Activated naive CD8-positive, alpha-beta T cell (primary cell): ENCODE measurements around the gene SGPP1.
"Not testable (repeated sequence)": the region's sequence is repeated elsewhere in the genome, so short reads cannot be mapped to it uniquely, and the experiment has no call there.

Experiments used
- H3K27ac Mint-ChIP-seq: one replicate; pipeline ENCODE4 v1.8.0; 2021; ENCODE audit warnings: mixed read lengths
- H3K27me3 Mint-ChIP-seq: one replicate; pipeline ENCODE4 v1.8.0; 2021; ENCODE audit warnings: mixed read lengths
- H3K36me3 Mint-ChIP-seq: one replicate; pipeline ENCODE4 v1.8.0; 2021; ENCODE audit warnings: mixed read lengths
- H3K4me1 Mint-ChIP-seq: one replicate; pipeline ENCODE4 v1.8.0; 2021; ENCODE audit warnings: low read depth, mixed read lengths
- H3K4me3 Mint-ChIP-seq: one replicate; pipeline ENCODE4 v1.8.0; 2021; ENCODE audit warnings: mild to moderate bottlenecking, mixed read lengths
- H3K9me3 Mint-ChIP-seq: one replicate; pipeline ENCODE4 v1.8.0; 2021; ENCODE audit warnings: low read depth, mixed read lengths

The SGPP1 gene

DNA sequence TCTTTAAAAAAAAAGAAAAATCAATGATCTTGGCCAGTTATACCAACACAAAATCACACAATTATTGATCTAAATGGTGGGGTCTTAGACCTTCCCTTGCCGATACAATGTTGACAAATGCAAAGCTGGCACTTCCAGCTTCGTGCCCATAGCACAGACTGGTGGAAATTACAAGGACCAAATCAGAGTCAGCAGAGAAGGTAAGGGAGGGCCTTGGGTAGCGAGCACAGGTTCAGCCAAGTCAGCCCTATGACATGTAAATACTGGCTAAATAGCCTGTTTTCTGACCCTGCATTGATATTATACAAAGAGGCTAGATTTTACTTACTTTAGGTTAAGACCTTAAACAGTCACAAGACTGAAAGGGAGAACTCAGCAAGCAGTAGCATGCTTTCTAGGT, 55.9 kb downstream of the SGPP1 start:
- Mint-ChIP-seq H3K4me1 (no peaks in the 10 kb centered on the region), H3K36me3 (peaks cover 2% of the 10 kb centered on the region), H3K27ac (no peak overlapping the region), H3K27me3 (no peaks in the 10 kb centered on the region), H3K4me3 (no peak overlapping the region), H3K9me3 (no peaks in the 10 kb centered on the region)

DNA sequence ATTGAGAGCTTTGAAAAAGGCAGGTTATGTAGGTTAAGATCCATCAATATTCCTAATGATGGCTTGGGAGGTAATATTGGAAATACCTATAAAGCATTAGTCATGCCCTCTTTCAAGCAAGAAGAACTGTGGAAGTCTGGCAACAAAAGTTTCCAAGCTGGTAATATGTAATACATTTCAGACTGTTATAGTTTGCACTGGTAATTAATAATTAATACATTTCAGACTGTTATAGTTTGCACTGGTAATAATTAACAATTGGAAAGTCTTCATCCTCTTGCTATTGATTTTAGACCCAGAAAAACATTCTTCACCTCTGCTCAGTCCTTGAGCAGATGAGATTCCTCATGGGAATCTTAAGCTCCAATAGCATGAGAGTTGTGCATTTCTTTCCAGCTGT, 57.2 kb downstream of the SGPP1 start:
- no peaks in the 10 kb centered on the region for H3K9me3 Mint-ChIP-seq
- H3K27me3 Mint-ChIP-seq: no peaks in the 10 kb centered on the region
- H3K4me3 Mint-ChIP-seq: no peak overlapping the region
- H3K4me1 Mint-ChIP-seq: no peaks in the 10 kb centered on the region
- H3K36me3 Mint-ChIP-seq: peaks cover 2% of the 10 kb centered on the region
- no peak overlapping the region for H3K27ac Mint-ChIP-seq

DNA sequence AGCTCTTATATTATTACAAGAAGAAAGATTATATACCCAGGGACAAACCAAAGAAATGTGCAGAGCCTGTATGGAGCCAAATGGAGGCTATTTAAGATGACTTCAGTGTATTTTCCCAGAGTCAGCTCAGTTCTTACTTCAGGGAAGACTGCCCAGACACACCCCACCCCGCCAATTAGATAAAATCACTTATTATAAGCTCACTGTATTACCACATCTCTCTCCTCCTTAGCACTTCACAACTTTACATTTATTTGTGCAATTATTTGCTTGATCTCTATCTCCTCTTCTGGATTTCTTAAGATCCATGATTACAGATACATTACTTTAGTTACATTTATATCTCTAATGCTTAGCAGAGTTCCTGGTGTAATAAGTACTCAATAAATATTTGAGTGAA, 61.5 kb downstream of the SGPP1 start:
- no peaks in the 10 kb centered on the region for H3K36me3 Mint-ChIP-seq
- H3K4me1 Mint-ChIP-seq: no peaks in the 10 kb centered on the region
- H3K27ac Mint-ChIP-seq: no peak overlapping the region
- no peak overlapping the region for H3K4me3 Mint-ChIP-seq
- no peaks in the 10 kb centered on the region for H3K27me3 Mint-ChIP-seq
- no peaks in the 10 kb centered on the region for H3K9me3 Mint-ChIP-seq

DNA sequence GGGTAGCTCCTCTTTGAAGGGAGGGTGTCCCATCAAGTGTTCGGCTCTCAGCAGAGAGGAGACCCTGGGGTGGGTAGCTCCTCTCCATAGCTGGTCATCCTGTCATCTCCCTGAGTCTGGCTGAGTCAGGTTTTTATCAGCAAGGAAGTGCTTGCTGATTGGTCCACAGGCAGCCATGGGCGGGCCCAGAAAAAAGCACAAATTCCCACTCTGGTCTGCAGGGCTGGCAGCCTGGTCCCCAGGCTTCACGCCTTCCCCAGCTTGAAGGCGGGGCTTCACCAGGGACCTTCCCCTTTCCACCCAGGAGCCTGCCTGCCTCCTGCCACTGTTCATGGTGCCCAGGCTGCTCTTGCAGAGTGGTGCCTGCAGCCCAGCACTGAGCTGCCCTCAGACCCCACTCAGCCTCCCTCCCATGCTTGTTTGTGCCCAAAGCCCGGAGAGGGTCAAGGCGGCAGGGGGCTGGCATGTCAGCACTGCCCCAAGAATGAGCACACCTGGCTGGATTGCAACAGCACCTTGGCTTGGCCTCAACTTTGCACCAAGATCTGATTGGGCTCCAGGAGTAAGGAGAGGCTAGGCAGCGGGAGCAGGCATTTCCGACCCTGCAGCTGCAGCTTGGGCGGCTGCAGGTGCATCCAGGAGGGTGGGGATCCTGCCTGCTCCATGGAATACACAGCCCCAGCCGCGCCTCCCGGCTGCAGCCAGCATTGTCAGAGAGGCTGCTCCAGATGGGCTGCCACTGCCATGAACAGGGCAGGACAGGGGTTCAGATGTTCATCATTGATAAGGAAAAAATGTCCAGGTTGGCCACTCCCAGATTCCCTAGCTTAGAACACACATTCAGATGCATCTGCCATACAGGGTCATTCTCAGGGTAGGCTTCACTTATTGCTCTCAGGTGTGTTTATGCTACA, 64.2 kb downstream of the SGPP1 start:
- Mint-ChIP-seq H3K36me3 (peaks cover 3% of the 10 kb centered on the region), H3K27me3 (no peaks in the 10 kb centered on the region), H3K4me1 (peaks cover 2% of the 10 kb centered on the region), H3K27ac (no peak overlapping the region), H3K4me3 (no peak overlapping the region), H3K9me3 (no peaks in the 10 kb centered on the region)

DNA sequence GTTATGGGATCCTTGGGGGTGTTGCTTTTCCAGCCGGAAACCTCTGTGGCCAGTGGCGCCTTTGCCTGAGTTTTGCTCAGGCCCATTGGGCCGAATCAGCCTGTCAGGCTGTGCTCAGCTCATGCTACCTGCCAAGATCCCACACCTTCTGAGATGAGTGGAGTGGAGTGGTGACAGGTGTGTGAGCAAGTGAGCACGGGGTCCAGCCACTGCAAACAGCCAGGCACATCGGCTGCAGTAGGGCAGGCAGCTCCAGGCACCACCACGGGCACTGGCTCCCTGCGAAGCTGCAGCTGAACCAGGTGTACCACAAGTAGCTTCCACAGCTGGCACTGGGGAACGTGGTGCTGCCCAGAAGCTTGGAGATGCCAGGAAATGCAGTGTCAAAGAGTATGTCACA, 65.1 kb downstream of the SGPP1 start:
- Mint-ChIP-seq H3K27me3 (no peaks in the 10 kb centered on the region), H3K4me1 (peaks cover 2% of the 10 kb centered on the region), H3K9me3 (no peaks in the 10 kb centered on the region), H3K36me3 (peaks cover 3% of the 10 kb centered on the region), H3K4me3 (no peak overlapping the region), H3K27ac (no peak overlapping the region)

DNA sequence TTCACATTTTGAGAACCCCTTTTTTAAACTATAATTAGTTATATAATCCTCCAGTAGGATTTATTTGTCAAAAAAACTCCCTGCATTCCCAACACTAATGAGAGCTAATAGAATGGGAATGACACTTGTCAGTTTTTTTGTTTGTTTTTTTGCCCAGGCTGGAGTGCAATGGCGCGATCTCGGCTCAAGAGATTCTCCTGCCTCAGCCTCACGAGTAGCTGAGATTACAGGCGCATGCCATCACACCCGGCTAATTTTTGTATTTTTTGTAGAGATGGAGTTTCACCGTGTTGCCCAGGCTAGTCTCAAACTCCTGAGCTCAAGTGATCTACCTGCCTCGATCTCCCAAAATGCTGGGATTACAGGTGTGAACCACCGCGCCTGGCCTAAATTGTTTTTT, 66.0 kb downstream of the SGPP1 start:
- not testable (repeated sequence) for H3K27ac Mint-ChIP-seq, H3K36me3 Mint-ChIP-seq, H3K4me1 Mint-ChIP-seq, H3K27me3 Mint-ChIP-seq, H3K9me3 Mint-ChIP-seq, H3K4me3 Mint-ChIP-seq

DNA sequence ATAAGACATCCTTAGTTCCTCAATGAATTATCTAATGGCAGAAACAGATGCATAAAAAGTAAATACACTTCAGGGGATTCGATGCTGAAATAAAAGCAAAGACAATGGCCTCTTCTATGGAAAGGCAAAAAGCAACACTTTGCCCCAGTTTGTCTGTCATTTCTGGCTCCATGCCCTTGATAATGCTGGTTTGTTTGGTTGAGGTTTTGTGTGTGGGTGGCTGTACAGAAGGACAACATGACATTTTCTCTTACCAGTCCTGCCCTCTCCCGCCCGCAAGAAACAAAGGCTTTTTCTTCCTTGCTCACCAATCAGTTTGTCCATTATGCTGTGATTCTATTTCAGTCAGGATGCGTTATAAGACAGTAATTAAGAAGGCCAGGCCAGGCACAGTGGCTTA, 68.1 kb downstream of the SGPP1 start:
- no peaks in the 10 kb centered on the region for H3K27me3 Mint-ChIP-seq
- H3K27ac Mint-ChIP-seq: no peak overlapping the region
- H3K36me3 Mint-ChIP-seq: peaks cover 11% of the 10 kb centered on the region
- H3K4me1 Mint-ChIP-seq: peaks cover 2% of the 10 kb centered on the region
- H3K4me3 Mint-ChIP-seq: no peak overlapping the region
- H3K9me3 Mint-ChIP-seq: no peaks in the 10 kb centered on the region

DNA sequence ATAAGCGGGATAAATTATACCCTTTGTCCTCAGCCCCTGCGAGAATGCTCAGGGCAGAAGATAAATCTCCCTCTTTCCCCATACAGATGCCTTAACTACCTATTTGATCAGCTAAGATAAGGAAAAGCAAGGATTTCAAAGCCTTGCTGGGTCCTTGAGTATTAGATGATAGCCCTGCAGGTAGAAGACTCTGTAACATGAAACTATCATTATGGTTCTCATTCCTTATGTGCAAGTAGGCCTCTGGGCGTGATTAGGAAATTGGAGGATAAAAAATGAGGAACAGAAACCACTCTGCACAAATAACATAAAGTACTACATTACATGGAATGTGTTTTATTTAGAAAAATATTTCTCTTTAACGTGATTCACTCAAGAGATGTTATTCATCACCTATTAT, 71.7 kb downstream of the SGPP1 start:
- no peak overlapping the region for H3K4me3 Mint-ChIP-seq
- no peak overlapping the region for H3K27ac Mint-ChIP-seq
- peaks cover 16% of the 10 kb centered on the region for H3K4me1 Mint-ChIP-seq
- H3K9me3 Mint-ChIP-seq: no peaks in the 10 kb centered on the region
- peaks cover 18% of the 10 kb centered on the region for H3K36me3 Mint-ChIP-seq
- no peaks in the 10 kb centered on the region for H3K27me3 Mint-ChIP-seq

DNA sequence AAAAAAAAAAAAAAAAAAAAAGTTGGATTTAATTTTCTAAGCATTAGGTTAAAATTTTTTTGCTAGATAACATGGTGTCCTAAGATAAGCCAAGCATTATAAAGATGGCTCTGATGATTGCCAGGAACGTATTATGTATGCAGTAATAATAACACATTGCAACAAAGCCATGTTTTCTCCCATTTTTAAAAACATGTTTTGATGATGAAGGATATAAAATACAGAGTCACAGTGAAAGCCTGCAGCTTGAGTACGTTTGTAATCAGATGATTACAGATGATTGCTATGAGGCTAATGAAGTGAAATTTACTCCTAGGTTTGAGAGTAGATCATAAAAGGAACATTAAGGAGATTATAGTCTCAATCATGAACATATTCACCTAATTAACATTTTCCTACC, 72.9 kb downstream of the SGPP1 start:
- Mint-ChIP-seq H3K9me3 (no peaks in the 10 kb centered on the region), H3K27me3 (no peaks in the 10 kb centered on the region), H3K4me3 (no peak overlapping the region), H3K4me1 (peaks cover 26% of the 10 kb centered on the region), H3K27ac (no peak overlapping the region), H3K36me3 (peaks cover 18% of the 10 kb centered on the region)

DNA sequence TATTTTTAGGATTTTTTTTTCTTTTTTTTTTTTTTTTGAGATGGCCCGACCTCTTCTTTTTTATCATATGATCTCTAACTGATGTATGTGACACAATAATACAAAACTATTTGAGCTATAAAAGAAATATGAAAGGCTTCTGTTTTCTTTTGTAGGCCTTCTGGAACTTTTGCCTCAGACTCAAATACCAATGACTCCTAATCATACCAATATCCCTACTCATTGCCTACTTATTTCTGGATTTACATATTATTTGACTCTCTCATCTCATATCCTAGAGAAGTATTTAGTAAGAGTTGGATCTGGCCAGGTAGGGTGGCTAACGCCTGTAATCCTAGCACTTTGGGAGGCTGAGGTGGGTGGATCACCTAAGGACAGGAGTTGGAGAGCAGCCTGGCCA, 73.5 kb downstream of the SGPP1 start:
- Mint-ChIP-seq H3K27ac (no peak overlapping the region), H3K4me1 (peaks cover 29% of the 10 kb centered on the region), H3K27me3 (no peaks in the 10 kb centered on the region), H3K9me3 (no peaks in the 10 kb centered on the region), H3K4me3 (no peak overlapping the region), H3K36me3 (peaks cover 15% of the 10 kb centered on the region)

DNA sequence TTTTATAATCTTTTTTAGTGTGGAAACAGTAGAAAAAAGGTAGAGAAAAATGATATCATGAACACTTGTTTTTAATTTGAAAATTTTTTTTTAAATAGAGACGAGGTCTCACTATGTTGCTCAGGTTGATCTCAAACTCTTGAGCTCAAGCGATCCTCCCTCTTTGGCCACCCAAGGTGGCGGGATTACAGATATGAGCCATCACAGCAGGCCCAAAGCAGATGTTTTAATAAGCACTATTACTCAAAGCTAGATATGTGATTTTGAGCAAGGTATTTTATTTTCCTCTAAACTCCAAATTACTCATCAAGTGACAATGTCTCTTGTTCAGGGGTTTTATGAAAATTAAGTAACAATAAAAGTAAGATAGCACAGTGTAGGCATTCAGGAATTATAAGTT, 75.5 kb downstream of the SGPP1 start:
- Mint-ChIP-seq H3K27ac (peak overlapping the region; percentile 87), H3K4me3 (no peak overlapping the region), H3K27me3 (no peaks in the 10 kb centered on the region), H3K9me3 (no peaks in the 10 kb centered on the region), H3K4me1 (peaks cover 42% of the 10 kb centered on the region), H3K36me3 (peaks cover 20% of the 10 kb centered on the region)

DNA sequence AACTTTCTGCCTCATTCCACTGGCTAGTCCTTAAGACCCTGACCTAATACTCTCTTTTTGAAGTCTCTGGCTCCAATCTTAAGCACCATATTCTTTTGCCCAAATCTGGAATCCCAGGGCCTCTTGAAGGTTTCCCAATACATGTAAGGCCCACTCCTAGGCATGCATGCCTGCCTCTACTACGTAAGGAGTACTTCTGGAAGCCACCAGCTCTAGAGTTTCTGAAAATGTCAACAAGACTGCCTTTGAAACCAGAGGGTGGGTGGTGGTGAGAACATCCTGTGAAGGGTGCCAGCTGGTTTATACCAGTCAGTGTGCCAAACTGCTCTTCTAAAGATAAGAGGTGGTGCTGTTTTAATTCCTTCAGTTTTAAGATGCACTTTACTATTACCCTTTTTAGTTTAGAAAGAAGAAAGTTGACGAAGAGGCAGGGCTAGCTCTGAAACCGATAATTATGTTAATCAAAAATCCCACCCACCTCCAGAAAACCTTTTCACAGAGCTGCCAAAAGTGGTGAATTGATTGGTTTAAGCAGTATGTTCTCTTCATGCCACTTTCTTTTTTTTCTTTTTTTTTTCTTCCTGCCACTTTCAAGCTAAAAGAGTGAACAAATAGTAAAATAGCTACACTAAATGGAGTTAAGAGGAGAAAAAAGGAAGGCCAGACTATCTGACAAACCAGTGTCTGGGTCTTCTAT, 77.5 kb downstream of the SGPP1 start:
- H3K9me3 Mint-ChIP-seq: no peaks in the 10 kb centered on the region
- peaks cover 12% of the 10 kb centered on the region for H3K36me3 Mint-ChIP-seq
- peak overlapping the region; percentile 96 for H3K27ac Mint-ChIP-seq
- H3K4me1 Mint-ChIP-seq: peaks cover 56% of the 10 kb centered on the region
- H3K27me3 Mint-ChIP-seq: no peaks in the 10 kb centered on the region
- H3K4me3 Mint-ChIP-seq: peak overlapping the region; percentile 28

DNA sequence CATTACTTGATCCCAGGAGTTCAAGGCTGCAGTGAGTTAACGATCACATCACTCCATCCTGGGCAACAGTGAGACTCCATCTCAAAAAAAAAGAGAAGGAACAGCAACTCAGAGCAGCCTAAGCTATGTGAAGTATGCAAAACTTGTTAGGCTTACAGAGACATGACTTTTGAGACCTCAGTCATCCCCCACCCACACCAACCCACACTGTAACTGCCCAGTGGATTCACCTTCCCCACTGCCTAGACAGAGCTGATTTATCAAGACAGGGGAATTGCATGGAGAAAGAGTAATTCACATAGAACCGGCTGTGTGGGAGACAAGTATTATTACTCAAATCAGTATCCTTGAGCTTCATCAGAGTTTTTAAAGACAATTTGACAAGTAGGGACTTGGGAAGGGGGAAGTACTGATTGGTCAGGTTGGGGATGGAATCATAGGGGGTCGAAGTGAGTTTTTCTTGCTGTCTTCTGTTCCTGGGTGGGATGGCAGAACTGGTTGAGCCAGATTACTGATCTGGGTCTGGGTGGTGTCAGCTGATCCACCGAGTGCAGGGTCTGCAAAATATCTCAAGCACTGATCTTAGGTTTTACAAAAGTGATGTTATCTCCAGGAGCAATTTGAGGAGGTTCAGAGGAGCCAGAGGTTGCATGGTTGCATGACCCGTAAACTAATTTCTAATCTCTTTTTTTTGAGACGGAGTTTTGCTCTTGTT, 80.0 kb downstream of the SGPP1 start:
- Mint-ChIP-seq H3K4me1 (peaks cover 64% of the 10 kb centered on the region), H3K9me3 (no peaks in the 10 kb centered on the region), H3K27ac (peak overlapping the region; percentile 79), H3K36me3 (peaks cover 8% of the 10 kb centered on the region), H3K4me3 (no peak overlapping the region), H3K27me3 (no peaks in the 10 kb centered on the region)

DNA sequence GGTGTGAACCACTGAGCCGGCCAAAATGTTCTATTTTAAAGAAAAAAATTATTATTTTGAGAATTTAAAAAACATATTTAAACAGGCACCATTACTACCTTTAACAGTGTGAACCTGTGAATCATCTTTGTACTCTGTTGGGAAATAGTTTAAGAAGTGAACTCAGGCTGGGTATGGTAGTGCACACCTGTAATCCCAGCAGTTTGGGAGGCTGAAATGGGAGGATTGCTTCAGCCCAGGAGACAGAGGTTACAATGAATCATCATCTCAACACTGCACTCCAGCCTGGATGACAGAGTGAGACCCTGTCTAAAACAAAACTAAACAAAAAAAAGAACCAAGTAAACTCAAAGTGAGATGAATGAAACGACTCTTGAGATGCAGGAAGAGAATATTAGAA, 83.1 kb downstream of the SGPP1 start:
- Mint-ChIP-seq H3K36me3 (peaks cover 5% of the 10 kb centered on the region), H3K27ac (peak overlapping the region; percentile 72), H3K27me3 (no peaks in the 10 kb centered on the region), H3K9me3 (no peaks in the 10 kb centered on the region), H3K4me1 (peaks cover 54% of the 10 kb centered on the region), H3K4me3 (no peak overlapping the region)
